HG03342 (cell line): Measurements from ENCODE around the gene EZR.

ENCODE experiments used
- ATAC-seq: cut with Tn5 transposase; IDR thresholded peaks from one replicate; pipeline ENCODE4 v1.9.1; 2021; ENCODE audit warnings: mild to moderate bottlenecking, moderate library complexity; ENCODE audit not compliant: unreplicated experiment

The EZR gene

DNA sequence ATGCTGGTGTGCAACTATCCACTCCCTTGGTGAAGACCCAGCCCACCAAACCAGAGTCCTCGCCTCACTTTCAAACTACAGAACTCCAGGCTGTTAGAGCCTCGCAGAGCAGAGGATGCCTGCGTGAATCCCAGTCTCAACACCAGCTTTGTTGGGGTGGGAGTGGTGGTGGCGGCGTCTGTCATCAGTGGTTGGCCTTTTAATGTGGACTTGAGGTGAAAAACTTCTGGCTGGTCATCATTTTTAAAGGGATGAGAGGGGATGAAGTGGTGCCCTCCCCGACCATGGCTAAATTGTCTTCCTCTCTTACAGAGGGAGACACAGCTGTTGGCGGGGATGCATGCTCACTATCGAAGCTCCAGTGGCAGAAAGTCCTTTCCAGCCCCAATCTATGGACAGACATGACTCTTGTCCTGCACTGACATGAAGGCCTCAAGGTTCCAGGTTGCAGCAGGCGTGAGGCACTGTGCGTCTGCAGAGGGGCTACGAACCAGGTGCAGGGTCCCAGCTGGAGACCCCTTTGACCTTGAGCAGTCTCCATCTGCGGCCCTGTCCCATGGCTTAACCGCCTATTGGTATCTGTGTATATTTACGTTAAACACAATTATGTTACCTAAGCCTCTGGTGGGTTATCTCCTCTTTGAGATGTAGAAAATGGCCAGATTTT is 54.9 kb downstream of the EZR start:
- ATAC-seq = no peak

DNA sequence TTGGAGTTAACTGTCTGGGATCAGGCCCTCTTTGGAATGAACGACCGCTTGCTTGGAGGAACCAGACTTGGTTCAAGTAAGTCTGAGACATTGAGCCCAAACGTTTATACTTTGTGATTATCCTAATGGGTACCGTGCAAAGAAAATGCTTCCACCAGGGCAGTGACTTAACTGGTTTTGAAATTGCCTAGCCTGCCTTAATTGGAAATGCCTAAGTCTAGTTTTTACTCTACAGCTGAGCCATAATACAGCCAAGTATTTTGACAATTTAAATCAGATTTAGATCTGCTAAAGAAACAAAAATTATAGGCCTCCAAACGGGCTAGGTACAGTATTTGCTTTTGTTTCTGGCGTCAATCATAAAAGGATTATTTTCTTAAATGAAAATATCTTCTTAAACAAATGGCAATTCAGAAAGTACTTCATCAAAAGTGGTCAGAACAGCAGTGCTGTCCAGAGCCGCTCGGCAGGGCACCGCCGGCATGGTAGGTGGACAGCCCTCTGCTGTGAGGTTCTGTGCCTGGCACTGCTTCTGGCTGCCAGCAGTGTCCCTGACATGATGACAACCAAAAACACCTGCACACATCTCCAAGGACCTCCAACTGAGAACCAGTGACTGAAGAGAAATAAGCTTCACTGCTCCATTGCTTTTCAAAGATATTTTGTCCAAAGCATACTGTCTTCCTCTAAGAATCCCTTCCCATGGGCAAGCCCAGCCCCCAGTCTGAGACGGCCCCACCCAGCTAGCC is 55.6 kb downstream of the EZR start:
- no peak for ATAC-seq

DNA sequence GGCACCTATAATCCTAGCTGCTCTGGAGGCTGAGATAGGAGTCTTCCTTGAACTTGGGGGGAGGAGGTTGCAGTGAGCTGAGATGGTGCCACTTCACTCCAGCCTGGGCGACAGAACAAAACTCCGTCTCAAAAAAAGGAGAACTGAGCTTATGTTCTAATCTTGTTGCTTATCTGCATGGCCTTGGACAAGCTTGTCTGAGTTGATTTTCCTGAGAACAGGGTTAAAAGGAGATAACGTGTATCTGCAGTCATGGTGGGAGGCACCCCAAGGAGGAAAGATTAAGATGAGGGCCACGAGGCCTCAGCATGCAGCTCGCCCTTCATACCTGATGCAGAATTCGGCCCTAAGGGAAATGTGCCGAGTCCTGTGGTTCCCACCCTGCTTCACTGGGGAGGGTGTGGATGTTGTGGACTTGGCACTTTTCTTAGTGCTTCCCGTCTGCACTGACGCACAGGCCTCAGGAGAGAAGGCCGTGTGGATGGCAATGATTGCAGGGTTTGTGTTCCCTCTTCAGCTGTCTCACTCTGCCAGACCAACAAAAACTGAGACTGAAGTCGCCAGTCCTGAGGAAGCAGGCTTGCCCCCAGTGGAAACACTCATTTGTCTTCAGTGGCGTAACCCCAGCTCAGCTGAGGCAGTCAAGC is 56.3 kb downstream of the EZR start:
- no peak for ATAC-seq

- no peak for ATAC-seq
These were observed 57.4 kb downstream of the EZR start for GRCh38 chr6:158761746-158762145.

- no peak for ATAC-seq
These were observed 58.4 kb downstream of the EZR start for GRCh38 chr6:158760618-158761250.

DNA sequence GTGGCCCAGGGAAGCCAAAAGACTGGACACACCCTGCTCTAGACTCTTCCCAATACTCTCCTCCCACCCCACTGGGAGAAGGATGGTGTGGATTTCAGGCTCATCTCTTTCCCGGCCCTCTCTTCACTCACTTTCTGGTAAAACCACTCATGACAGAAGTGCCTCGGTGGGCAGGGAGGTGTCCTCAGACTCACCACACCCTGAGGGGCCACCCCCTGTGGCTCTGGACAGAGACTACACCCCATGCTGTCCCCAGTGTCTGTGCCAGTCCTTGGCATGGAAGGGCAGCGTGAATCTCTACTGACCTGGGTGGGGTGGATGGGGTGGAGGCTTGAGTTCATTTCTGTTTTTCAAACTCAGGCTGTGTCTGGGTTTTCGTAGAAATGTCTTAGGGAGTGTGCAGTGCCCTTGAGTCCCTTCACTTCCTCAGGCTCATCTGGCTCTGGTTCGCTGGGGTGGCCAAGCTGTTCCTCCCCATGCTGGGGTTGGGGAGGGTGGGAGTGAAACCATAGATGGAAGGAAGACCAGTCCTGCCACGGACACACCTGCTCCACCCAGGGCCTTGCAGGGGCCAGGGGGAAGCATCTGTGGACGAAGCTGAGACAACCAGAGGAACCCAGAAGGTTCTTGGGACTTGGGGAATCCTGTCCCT is 59.1 kb downstream of the EZR start:
- no peak for ATAC-seq

- ATAC-seq = no peak
These were observed 60.2 kb downstream of the EZR start for GRCh38 chr6:158758941-158759479.

- ATAC-seq = no peak
These were observed 60.7 kb downstream of the EZR start for GRCh38 chr6:158758451-158758860.

- ATAC-seq = no peak
These were observed 61.4 kb downstream of the EZR start for GRCh38 chr6:158757753-158758090.

DNA sequence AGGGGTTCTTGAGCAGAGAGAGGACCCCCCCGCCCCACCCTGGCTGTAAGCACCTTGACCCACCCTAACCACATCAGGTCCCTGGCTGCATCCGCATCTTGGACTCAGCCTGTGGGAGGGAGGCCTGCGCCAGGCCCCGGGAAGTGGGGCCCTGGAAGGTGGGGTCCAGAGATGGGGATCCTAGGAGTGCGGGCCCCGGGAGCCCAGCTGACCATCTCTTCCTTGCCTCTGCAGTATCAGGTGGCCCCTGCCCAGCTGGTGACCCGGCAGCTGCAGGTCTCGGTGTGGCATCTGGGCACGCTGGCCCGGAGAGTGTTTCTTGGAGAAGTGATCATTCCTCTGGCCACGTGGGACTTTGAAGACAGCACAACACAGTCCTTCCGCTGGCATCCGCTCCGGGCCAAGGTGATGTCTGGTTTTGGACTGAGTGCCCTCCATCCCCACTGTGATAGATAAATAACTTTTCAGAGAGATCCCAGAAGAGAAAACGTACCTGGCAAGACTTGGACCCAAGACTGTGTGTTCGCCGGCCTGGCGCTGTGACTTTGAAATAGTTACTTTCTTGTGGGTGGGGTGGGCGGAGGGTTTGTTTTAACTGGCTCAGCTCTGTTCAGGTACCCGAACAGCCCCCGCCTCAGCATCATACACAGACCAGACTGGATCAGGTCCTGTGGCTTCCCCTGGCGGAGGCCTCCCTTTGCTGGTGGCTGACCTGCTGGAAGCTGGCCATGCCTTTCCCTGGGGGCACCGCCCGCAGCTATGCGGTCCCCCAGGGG is 62.0 kb downstream of the EZR start:
- no peak for ATAC-seq

GRCh38 chr6:158756126-158756525 is 63.0 kb downstream of the EZR start:
- no peak for ATAC-seq

- ATAC-seq = no peak
These were observed 63.5 kb downstream of the EZR start for GRCh38 chr6:158755636-158756035.

DNA sequence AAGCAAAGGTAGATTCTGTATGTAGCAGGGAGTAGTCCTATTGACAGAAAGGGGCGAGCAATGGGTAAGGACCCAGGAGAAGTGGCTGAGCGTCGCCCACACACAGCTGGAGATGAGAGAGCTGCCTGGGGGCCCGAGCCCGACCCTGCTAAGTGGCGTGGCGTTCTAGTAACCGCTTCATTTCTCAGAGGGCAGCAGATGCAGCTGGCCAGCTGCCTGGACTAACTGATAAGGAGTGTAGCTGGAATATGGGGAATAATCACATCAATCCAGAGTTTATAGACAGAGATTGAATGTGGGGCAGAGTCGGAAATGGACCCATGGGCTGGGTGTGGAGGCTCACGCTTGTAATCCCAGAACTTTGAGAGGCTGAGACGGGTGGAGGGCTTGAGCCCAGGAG is 64.4 kb downstream of the EZR start:
- ATAC-seq = no peak

DNA sequence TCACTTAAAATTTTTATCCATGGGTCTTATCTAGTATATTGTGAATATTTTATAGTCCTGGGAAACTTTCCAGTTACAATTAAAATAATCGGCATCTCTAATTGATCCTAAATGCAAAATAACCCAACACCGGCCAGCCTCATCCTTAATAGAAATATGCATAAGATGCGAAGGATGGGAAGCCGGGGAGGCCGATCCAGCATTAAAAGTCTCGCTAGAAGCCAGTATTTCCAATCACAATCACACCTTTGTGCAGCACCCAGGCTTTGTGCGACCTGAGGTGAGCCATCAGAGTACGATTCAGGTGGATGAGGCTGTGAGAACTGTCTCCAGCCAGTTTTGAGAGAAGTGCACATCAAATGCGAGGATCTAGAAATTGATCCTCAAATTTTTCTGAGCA is 65.4 kb downstream of the EZR start:
- no peak for ATAC-seq

DNA sequence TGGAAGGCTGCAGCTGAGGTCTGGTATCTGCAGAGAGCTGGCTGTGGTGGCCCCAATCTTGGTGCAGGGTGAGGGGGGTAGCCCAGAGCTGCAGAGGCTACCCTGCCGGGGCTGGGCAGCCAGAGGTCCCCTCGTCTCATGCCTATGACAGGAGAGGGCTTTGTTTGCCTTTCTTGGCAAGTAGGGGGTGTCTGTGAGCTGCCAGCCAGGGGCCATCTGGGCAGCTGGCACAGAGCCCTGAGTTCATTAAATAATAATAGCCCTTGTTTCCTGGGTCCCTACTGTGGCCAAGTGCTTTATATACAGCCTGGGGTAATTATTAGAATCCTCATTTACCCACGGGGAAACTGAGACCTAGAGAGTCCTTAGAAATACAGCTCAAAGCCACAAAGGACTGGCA is 66.6 kb downstream of the EZR start:
- no peak for ATAC-seq

GRCh38 chr6:158751921-158752320 is 67.2 kb downstream of the EZR start:
- ATAC-seq = no peak

GRCh38 chr6:158751224-158751623 is 67.9 kb downstream of the EZR start:
- ATAC-seq = no peak

GRCh38 chr6:158744986-158745430 is 74.2 kb downstream of the EZR start:
- ATAC-seq = no peak

- no peak for ATAC-seq
These were observed 76.0 kb downstream of the EZR start for GRCh38 chr6:158743033-158743651.

DNA sequence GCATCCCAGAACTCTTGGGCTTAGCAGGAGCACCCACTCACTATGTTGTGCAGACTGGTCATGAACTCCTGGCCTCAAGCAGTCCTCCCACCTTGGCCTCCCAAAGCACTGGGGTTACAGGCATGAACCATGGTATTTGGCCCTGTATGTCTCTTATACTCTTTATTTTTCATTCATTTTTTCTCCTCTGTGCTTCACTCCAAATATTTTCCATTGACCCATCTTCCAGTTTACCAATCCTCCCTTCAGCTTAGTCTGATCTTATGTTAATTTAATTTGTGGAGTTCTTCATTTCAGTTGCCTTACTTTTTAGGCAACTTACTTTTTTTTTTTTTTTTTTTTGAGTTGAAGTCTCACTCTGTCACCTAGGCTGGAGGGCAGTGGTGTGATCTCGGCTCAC is 79.5 kb downstream of the EZR start:
- ATAC-seq = no peak
